ENCODE data around the gene RAB40C. TPM values are rescaled to one million over a fixed set of nuclear protein-coding genes. Genes with fewer than 3 reads are reported as not detected.

RAB40C gene
- polyA plus RNA-seq, 2 of the 4 experiments (the other 2 are of a cell fraction): 4.4 to 9.7 TPM

DNA sequence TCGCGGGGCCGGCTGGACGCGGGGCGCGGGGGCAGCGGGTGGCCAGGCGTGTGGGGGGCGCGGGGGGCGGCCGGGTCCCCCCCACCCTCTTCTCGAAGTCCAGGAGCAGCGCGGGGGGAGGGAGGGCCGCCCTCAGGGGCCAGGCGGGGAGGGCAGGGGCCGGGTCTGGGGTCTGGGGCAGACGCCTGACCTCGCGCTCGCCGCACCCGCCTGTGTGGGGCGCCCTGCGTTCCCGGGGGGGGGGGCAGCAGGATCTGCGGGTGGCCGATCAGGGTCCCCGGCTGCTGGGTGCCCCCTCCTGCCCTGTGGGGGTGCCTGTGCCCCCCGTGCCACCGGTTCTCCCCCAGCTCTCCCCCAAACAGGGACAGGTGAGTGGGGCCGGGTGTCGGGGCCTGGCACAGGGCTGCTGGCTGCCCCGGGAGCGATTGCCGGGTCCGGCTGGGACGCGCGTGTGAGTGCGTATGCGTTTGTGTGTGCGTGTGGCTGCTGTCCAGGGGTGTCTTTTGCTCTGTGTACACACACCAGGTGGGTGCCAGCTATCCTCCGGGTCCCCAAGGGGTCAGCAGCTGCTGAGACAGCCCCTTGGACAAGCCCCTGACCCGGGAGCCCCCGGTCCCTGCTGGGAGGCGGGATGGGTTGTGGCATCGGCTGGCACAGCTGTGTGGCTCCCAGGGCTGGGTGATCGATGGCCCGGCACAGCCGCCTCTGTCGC lies 29.0 kb upstream of the RAB40C start:
- no peak for DNase-seq (ENCODE audit: low read depth in 1 of 2, low spot score in 1 of 2)
- no peak for FAIRE-seq
- TF ChIP-seq ZSCAN20 (CRISPR knock-in tag; IDR thresholded peaks at IDR 0.05): no peak
- no peak for TF ChIP-seq CBX2 (IDR thresholded peaks at IDR 0.05; ENCODE audit: borderline replicate concordance, low read depth)
- TF ChIP-seq MAFK (IDR thresholded peaks at IDR 0.05; ENCODE audit: partially characterized antibody): no peak
- no peak for TF ChIP-seq NR3C1 (IDR thresholded peaks at IDR 0.05)
- TF ChIP-seq, protein P1, sequence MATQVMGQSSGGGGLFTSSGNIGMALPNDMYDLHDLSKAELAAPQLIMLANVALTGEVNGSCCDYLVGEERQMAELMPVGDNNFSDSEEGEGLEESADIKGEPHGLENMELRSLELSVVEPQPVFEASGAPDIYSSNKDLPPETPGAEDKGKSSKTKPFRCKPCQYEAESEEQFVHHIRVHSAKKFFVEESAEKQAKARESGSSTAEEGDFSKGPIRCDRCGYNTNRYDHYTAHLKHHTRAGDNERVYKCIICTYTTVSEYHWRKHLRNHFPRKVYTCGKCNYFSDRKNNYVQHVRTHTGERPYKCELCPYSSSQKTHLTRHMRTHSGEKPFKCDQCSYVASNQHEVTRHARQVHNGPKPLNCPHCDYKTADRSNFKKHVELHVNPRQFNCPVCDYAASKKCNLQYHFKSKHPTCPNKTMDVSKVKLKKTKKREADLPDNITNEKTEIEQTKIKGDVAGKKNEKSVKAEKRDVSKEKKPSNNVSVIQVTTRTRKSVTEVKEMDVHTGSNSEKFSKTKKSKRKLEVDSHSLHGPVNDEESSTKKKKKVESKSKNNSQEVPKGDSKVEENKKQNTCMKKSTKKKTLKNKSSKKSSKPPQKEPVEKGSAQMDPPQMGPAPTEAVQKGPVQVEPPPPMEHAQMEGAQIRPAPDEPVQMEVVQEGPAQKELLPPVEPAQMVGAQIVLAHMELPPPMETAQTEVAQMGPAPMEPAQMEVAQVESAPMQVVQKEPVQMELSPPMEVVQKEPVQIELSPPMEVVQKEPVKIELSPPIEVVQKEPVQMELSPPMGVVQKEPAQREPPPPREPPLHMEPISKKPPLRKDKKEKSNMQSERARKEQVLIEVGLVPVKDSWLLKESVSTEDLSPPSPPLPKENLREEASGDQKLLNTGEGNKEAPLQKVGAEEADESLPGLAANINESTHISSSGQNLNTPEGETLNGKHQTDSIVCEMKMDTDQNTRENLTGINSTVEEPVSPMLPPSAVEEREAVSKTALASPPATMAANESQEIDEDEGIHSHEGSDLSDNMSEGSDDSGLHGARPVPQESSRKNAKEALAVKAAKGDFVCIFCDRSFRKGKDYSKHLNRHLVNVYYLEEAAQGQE (IDR thresholded peaks at IDR 0.05): no peak
- TF ChIP-seq NPAS2 (CRISPR knock-in tag; IDR thresholded peaks at IDR 0.05; ENCODE audit: borderline replicate concordance): no peak
- TF ChIP-seq, protein P2, sequence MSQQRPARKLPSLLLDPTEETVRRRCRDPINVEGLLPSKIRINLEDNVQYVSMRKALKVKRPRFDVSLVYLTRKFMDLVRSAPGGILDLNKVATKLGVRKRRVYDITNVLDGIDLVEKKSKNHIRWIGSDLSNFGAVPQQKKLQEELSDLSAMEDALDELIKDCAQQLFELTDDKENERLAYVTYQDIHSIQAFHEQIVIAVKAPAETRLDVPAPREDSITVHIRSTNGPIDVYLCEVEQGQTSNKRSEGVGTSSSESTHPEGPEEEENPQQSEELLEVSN (IDR thresholded peaks at IDR 0.05; ENCODE audit: borderline replicate concordance, low read depth): no peak
- no peak for TF ChIP-seq CBX8 (IDR thresholded peaks at IDR 0.05)
- TF ChIP-seq GATA3 (IDR thresholded peaks at IDR 0.05; ENCODE audit: borderline replicate concordance): no peak
- ATAC-seq: no peak
- Histone ChIP-seq H3K4me3 (peak overlapping the region; percentile 47), H3K27ac (peak overlapping the region in 1 of 2 experiments; percentile 75; a peak in 3 of 6 replicates), H3K4me1 (peaks cover 12% of the 10 kb centered on the region; the same call in 2 of the 3 replicates), H3K4me2 (peak overlapping the region; percentile 97), H3K9me3 (no peaks in the 10 kb centered on the region)
- WGBS (ENCODE audit: missing lambda C conversion rate): 80% methylated on average over 1 of the region's 54 CpGs
- CTCF ChIA-PET: interaction anchor here (6.1 kb wide), 1 partner anchor 14 kb away, joined by 24 read pairs; no protein-coding TSS in a partner anchor
- POLR2A ChIA-PET: no interaction called here

DNA sequence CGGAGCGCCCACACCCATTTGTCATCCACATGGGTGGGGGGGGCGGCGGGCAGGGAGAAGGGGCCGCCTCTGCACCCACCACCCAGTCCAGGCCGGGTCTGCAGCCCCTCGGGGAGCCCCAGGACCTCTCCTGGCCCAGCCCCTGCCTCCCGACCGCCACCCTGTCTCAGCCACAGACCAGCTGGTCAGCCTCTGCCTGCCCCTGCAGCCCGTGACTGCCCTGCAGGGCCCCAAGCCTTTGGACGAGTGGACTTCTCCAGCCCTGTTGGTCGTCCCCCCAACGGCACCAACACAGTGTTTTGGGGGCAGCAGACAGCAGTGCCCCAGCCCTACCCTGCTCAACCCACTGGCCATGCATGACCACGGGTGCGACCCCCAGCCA lies 28.5 kb upstream of the RAB40C start:
- peak in 1 of 2 experiments; percentile 2; a peak in 1 of 6 replicates for ATAC-seq
- WGBS (ENCODE audit: missing lambda C conversion rate): 61% methylated on average over 8 of the region's 15 CpGs
- Histone ChIP-seq H3K9me3 (no peaks in the 10 kb centered on the region), H3K27ac (no peak overlapping the region), H3K4me3 (no peak overlapping the region), H3K4me1 (peaks cover 12% of the 10 kb centered on the region), H3K4me2 (no peak overlapping the region)
- ChIA-PET POLR2A (no interaction called here), CTCF (interaction anchor here (0.6 to 0.8 kb wide), 2 partner anchors 18 to 139 kb away, joined by 3 read pairs; no protein-coding TSS in a partner anchor)
- no peak for FAIRE-seq
- DNase-seq (ENCODE audit: low read depth in 1 of 2, low spot score in 1 of 2): no peak
- TF ChIP-seq, protein P3, sequence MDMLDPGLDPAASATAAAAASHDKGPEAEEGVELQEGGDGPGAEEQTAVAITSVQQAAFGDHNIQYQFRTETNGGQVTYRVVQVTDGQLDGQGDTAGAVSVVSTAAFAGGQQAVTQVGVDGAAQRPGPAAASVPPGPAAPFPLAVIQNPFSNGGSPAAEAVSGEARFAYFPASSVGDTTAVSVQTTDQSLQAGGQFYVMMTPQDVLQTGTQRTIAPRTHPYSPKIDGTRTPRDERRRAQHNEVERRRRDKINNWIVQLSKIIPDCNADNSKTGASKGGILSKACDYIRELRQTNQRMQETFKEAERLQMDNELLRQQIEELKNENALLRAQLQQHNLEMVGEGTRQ (IDR thresholded peaks at IDR 0.05): no peak
- TF ChIP-seq RARB (CRISPR knock-in tag; IDR thresholded peaks at IDR 0.05) (no peak), TP53 (CRISPR knock-in tag; IDR thresholded peaks at IDR 0.05) (no peak), EHMT2 (IDR thresholded peaks at IDR 0.05; ENCODE audit: low read depth) (no peak), ZFP36 (IDR thresholded peaks at IDR 0.05; ENCODE audit: borderline replicate concordance, partially characterized antibody) (no peak), SMC3 (IDR thresholded peaks at IDR 0.05) (no peak), CHD4 (IDR thresholded peaks at IDR 0.05; ENCODE audit: borderline replicate concordance) (no peak), RCOR1 (IDR thresholded peaks at IDR 0.05; ENCODE audit: low read depth, low read length) (no peak), MYC (IDR thresholded peaks at IDR 0.05; ENCODE audit: borderline replicate concordance, low read length) (no peak), JUNB (IDR thresholded peaks at IDR 0.05) (no peak), POLR2AphosphoS2 (conservative IDR thresholded peaks at IDR 0.05; ENCODE audit: low read length) (no peak), ZNF302 (CRISPR knock-in tag; IDR thresholded peaks at IDR 0.05) (no peak), NFE2L2 (conservative IDR thresholded peaks at IDR 0.05; ENCODE audit: low read length) (no peak)
- TF ChIP-seq, protein P4, sequence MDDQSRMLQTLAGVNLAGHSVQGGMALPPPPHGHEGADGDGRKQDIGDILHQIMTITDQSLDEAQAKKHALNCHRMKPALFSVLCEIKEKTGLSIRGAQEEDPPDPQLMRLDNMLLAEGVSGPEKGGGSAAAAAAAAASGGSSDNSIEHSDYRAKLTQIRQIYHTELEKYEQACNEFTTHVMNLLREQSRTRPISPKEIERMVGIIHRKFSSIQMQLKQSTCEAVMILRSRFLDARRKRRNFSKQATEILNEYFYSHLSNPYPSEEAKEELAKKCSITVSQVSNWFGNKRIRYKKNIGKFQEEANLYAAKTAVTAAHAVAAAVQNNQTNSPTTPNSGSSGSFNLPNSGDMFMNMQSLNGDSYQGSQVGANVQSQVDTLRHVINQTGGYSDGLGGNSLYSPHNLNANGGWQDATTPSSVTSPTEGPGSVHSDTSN (IDR thresholded peaks at IDR 0.05): no peak
- TF ChIP-seq, protein P5, sequence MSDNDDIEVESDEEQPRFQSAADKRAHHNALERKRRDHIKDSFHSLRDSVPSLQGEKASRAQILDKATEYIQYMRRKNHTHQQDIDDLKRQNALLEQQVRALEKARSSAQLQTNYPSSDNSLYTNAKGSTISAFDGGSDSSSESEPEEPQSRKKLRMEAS (IDR thresholded peaks at IDR 0.05): no peak
- TF ChIP-seq, protein P6, sequence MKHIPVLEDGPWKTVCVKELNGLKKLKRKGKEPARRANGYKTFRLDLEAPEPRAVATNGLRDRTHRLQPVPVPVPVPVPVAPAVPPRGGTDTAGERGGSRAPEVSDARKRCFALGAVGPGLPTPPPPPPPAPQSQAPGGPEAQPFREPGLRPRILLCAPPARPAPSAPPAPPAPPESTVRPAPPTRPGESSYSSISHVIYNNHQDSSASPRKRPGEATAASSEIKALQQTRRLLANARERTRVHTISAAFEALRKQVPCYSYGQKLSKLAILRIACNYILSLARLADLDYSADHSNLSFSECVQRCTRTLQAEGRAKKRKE (CRISPR knock-in tag; IDR thresholded peaks at IDR 0.05; ENCODE audit: low read depth): no peak

All from A549 (cell line).